22Rv1 (cell line): ENCODE measurements around the gene PATJ.
"Not testable (repeated sequence)": the region's sequence is repeated elsewhere in the genome, so short reads cannot be mapped to it uniquely, and the experiment has no call there.

Source experiments
- H3K27ac ChIP-seq: fragments of 450-650 bp; 2 replicates; pipeline ENCODE4 v1.5.1; 2017
- ZFX ChIP-seq: fragments of 450-650 bp; IDR thresholded peaks from 2 replicates; pipeline ENCODE4 v1.6.1; 2017; ENCODE audit warnings: antibody characterized with exemption, borderline replicate concordance
- TF ChIP-seq, protein P1 (sequence below): fragments of 450-650 bp; IDR thresholded peaks from 2 replicates; pipeline ENCODE4 v1.5.1; 2017; ENCODE audit warnings: mild to moderate bottlenecking

PATJ gene

DNA sequence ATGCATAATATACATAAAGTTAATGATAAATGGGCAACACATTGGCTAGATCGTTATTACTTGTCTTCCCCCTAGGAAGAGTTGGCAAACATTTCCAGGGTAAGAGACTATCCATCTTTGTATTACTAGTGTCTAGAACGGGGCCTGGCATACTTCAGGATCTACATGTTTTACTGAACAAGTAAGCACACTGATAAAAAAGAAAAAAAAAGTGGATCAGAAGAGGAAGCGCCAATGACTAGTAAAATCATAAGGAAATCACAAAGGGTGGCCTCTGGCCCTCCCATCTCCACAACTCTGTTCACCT is 17.8 kb upstream of the PATJ start:
- no peak for TF ChIP-seq ZFX
- TF ChIP-seq, protein P1, sequence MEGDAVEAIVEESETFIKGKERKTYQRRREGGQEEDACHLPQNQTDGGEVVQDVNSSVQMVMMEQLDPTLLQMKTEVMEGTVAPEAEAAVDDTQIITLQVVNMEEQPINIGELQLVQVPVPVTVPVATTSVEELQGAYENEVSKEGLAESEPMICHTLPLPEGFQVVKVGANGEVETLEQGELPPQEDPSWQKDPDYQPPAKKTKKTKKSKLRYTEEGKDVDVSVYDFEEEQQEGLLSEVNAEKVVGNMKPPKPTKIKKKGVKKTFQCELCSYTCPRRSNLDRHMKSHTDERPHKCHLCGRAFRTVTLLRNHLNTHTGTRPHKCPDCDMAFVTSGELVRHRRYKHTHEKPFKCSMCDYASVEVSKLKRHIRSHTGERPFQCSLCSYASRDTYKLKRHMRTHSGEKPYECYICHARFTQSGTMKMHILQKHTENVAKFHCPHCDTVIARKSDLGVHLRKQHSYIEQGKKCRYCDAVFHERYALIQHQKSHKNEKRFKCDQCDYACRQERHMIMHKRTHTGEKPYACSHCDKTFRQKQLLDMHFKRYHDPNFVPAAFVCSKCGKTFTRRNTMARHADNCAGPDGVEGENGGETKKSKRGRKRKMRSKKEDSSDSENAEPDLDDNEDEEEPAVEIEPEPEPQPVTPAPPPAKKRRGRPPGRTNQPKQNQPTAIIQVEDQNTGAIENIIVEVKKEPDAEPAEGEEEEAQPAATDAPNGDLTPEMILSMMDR, result no peak
- H3K27ac ChIP-seq, result peak overlapping the region; percentile 82

DNA sequence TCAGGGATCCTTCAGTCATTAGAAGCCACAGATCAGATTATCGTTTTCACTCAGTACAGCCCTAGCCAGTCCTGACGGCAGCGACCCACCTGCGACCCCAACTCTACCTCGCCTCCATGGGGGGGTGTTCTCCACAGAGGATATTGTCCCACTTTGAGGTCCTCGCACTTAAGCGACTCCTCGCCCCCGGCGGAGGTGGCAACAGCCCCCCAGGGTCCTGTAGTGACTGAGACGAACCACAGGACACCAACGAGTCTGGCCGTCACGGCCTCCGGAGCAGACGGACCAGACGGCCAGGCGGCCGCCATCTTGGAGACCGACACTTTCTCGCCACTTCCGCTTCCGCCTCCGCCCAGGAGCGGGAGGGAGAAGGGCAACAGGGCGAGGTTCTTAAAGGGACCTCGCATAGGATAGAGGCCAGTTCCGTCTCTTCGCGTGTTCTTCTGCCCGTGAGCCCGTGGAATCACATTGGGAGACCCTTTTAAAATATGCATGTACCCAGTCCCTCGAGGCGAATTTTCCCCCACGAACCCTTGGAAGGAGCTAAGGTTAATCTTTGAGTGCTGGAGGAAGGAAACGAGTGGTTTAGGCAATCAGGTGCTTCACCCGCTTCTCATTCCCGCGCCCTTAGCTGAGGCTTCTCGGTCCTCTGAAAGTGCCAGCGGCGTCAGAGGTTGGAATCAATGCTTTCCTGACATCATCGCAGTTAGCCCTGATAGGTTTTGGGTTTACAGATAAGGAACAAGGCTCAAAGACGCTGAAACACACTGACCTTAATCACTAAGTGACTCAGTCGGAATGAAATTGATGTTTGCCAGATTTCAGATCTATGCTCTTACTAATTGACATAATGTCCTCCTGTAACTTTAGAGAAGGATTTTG is 17.2 kb upstream of the PATJ start, which contains the start of gene TM2D1:
Gene TM2D1, minus strand, starts transcription at position 329 of the 882 bp plus-strand sequence. Its CDS starts 21 bp downstream, at position 308.
- TF ChIP-seq, protein P1, result no peak
- TF ChIP-seq ZFX, result no peak
- peak within 1 kb of the TSS; percentile 82 for H3K27ac ChIP-seq

DNA sequence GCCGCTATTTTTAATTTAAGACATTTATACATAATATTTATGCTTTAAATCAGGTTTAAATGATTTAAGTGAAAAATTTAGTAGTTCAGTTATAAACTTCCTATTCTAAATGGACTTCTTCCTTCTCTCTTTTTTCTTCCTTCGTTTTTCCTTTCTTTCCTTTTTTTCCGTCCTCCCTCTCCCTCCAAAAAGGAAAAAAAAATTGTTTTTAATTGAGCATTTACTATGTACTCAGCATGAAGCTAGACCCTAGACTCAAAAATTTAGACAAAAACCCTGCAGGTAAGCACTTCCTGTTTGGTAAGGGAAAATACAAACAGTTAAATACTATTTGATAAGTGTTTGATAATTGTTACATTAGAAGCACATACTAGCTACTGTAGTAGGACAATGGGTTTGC is 14.7 kb upstream of the PATJ start:
- TF ChIP-seq, protein P1, result no peak
- no peak for TF ChIP-seq ZFX
- H3K27ac ChIP-seq, result no peak overlapping the region

DNA sequence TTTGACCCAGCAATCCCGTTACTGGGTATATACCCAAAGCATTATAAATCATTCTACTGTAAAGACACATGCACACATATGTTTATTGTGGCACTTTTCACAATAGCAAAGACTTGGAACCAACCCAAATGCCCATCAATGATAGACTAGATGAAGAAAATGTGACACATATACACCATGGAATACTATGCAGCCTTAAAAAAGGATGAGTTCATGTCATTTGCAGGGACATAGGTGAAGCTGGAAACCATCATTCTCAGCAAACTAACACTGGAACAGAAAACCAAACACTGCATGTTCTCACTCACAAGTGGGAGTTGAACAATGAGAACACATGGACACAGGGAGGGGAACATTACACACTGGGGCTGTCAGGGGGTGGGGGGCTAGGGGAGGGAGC is 11.6 kb upstream of the PATJ start:
- H3K27ac ChIP-seq, result not testable (repeated sequence)

DNA sequence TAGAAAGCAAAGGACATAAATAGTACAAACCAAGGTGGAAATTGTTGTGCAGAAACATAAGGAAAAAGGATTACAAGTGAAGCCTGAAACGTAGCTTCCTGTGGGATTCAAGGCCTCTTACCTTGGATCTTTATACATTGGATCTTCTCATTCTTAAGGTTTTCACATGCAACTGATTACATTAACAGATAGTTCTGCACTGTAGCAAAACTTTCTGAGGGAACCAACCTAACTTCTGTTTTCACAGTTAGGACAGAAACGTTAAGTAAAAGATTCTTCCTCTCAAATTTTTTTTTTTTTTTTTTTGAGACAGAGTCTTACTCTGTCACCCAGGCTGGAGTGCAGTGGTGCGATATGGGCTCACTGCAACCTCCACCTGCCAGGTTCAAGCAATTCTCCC is 9.6 kb upstream of the PATJ start:
- TF ChIP-seq ZFX, result no peak
- TF ChIP-seq, protein P1, result no peak
- H3K27ac ChIP-seq, result no peak overlapping the region

DNA sequence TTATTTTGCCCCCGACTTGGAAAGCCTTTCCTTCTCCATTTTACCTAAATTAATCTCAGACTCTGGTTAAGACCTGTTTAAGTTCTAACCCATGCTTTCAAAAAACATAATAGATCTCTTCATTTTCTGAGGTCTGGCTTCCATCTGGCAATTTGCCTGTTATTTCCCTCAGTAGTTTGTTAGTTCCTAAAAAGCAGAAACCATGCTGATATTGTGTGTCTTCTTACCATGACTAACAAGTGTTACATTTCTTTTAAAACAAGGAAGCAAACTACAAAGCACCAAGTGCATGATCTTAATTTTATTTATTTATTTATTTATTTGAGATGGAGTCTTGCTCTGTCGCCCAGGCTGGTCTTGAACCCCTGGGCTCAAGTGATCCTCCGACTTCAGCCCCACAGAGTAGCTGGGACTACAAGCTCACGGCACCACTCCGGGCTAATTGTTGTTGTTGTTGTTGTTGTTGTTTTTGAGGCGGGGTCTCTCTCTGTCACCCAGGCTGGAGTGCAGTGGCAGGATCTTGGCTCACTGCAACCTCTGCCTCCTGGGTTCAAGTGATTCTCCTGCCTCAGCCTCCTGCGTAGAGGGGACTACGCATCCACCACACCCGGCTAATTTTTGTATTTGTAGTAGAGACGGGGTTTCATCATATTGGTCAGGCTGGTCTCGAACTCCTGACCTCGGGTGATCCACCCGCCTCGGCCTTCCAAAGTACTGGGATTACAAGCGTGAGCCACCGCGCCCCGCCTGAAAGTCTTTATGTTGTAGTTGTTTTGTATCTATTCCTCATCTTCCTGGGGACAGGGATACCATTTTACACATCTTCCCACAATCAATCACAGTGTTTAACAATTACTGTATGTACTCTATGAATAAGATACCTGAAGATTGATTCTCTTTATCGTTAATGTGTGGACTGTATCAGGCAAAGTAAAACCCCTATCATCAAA is 1.3 kb upstream of the PATJ start:
- TF ChIP-seq ZFX, result no peak
- TF ChIP-seq, protein P1, result no peak
- H3K27ac ChIP-seq, result peak overlapping the region; percentile 85

DNA sequence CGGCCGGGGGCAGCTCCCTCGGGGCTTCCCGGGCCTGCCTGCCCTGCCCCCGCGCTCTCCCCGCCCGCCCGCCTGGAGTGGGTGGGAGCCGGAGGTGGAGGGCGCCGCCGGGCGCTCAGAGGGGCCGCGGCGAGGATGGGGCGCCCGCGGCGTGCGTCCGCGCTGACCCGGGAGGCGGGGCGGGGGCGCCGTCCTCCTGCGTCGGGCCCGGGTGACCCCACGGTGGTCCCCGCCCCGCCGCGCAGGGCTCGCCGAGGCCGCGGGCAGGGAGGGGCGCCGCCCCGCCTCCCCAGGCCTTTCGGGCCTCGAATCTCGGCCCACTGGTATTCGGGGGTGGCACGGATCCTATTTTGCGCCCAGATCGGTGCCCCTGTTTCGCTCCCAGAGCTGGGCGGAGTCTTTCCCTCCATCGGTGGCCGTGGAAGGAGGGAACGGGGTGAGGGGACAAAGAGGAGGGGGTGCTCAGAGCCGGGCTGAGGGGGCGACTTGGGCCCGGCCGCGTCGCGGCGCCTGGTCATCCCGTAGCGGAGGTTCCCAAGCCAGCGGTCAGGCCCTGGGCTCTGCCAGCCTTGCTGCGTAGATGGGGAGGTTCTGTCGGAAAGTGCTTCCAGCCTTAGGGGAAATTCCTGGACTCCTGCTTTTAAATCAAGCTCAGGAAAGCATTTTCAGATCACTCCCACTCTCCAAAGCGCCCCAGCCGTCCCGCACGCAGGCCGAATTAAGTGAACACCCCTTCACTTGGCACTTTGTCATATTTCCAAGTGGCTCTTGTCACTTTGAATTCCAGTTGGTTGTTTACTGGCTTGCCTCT is 545 bp downstream of the PATJ start:
- H3K27ac ChIP-seq, result peak overlapping the region; percentile 85
- TF ChIP-seq ZFX, result no peak
- TF ChIP-seq, protein P1, result no peak
